Spleen (tissue), 11 donors: ENCODE data around the gene AKAP13. TPM values are rescaled to one million over a fixed set of nuclear protein-coding genes. Genes with fewer than 3 reads are reported as not detected.

Experiments
- DNase-seq: peaks from one replicate; pipeline ENCODE4 v3.0.0-alpha.2; 2020
- H3K27ac ChIP-seq, 8 donors: fragments of 200-600 bp; sonication (generic) in 7 of 8; 1 replicate in 4 of 8; 2 replicates in 4 of 8; pipeline versions ENCODE4 v1.5.0 to v1.8.0; 2016 to 2021; ENCODE audit warnings: inconsistent platforms in 4 of 8, mild to moderate bottlenecking in 4 of 8, moderate library complexity in 1 of 8
- H3K27me3 ChIP-seq, 7 donors: fragments of 200-600 bp; sonication (generic) in 6 of 7; replicated peaks in 1 of 7; 1 replicate in 4 of 7; 2 replicates in 3 of 7; pipeline versions ENCODE4 v1.5.0 to v1.8.0; 2016 to 2021; ENCODE audit warnings: inconsistent platforms in 3 of 7, mild to moderate bottlenecking in 1 of 7
- H3K36me3 ChIP-seq, 6 donors: fragments of 200-600 bp; sonication (generic) in 5 of 6; 1 replicate in 4 of 6; 2 replicates in 2 of 6; pipeline versions ENCODE4 v1.5.0 to v1.8.0; 2016 to 2021; ENCODE audit warnings: inconsistent platforms in 2 of 6
- H3K4me1 ChIP-seq, 6 donors: fragments of 200-600 bp; sonication (generic) in 5 of 6; 1 replicate in 3 of 6; 2 replicates in 3 of 6; pipeline versions ENCODE4 v1.5.0 to v1.8.0; 2016 to 2021; ENCODE audit warnings: inconsistent platforms in 3 of 6
- H3K4me3 ChIP-seq, 8 donors: fragments of 200-600 bp; sonication (generic) in 7 of 8; 1 replicate in 4 of 8; 2 replicates in 4 of 8; pipeline versions ENCODE4 v1.5.0 to v1.8.0; 2016 to 2021; ENCODE audit warnings: inconsistent platforms in 4 of 8, mild to moderate bottlenecking in 4 of 8, moderate library complexity in 2 of 8
- H3K9me3 ChIP-seq, 8 donors: fragments of 200-600 bp; sonication (generic) in 7 of 8; 1 replicate in 4 of 8; 2 replicates in 4 of 8; pipeline versions ENCODE4 v1.5.0 to v1.8.0; 2016 to 2021; ENCODE audit warnings: inconsistent platforms in 4 of 8
- POLR2A ChIP-seq, 3 donors: fragments of 450-650 bp; IDR thresholded peaks; one replicate each; pipeline ENCODE4 v1.5.1; 2017; ENCODE audit warnings: antibody characterized with exemption in 3 of 3, mild to moderate bottlenecking in 1 of 3
- POLR2AphosphoS5 ChIP-seq, 3 donors: sonication (generic); formaldehyde crosslinking; IDR thresholded peaks; one replicate each; pipeline ENCODE4 v1.5.1; 2017; ENCODE audit warnings: antibody characterized with exemption in 3 of 3
- WGBS, 5 donors: extraction: QIAGEN DNeasy Blood & Tissue Kit in 3 of 5; methylation state at CpG; one replicate each; pipeline versions ENCODE4 v1.1.5 to v1.1.7; 2013 to 2018; 5-methylcytosine and 5-hydroxymethylcytosine counted together
- intact Hi-C: fragments of 100-400 bp; cut with DNase I; formaldehyde crosslinking; loops from one replicate; pipeline ENCODE4 v1.15.0; 2023; ENCODE audit warnings: low total_unique reads
- polyA plus RNA-seq, 3 donors: library from polyadenylated mRNA; stranded (reverse); fragments of 200-250 nt; gene quantifications; one replicate each; pipeline ENCODE4 v1.2.1, GENCODE V29; 2013
- total RNA-seq, 7 donors: library from RNA; depleted of rRNA in 3 of 7; stranded (reverse); fragments of >200 nt in 3 of 7; fragmentation: NEBNext Ultra II Directional in 4 of 7; extraction: Animal tissue kit (Norgen Biotek cat#: 25700) in 4 of 7; gene quantifications; one replicate each; pipeline versions ENCODE4 v1.1.0 to v1.2.1, GENCODE V29; 2016 to 2021
- TF ChIP-seq, protein P1 (sequence below), 11 experiments: fragments of 200-600 bp in 7 of 11; fragments of 450-650 bp in 4 of 11; sonication (generic) in 4 of 11; IDR thresholded peaks in 8 of 11; conservative IDR thresholded peaks in 3 of 11; 1 replicate in 7 of 11; 2 replicates in 4 of 11; pipeline versions ENCODE4 v1.4.0 to v1.8.0; 2016 to 2021; ENCODE audit warnings: antibody characterized with exemption in 11 of 11, inconsistent platforms in 4 of 11, mild to moderate bottlenecking in 1 of 11
- donor health status: healthy with polysubstance abuse.
- donor health status: DM: no; HTN: no; CAD: no; lungs with moderate emphysema.
- donor health status: DM: no; HTN: no; CAD: no.
- donor health status: Bipolar disorder and iron deficiency.
- donor health status: healthy.
- donor health status: DM: no; HTN: no; CAD: no.
- donor health status: DM: yes; HTN: yes; CAD: no.

The AKAP13 gene
- total and polyA plus RNA-seq, 10 donors: 35.4 to 413 (median 260) TPM

- 91 to 100% (median 94%) methylated on average over 1 of the region's 1 CpG for WGBS, 5 donors
- no peaks in the 10 kb centered on the region for H3K27me3 ChIP-seq
- H3K9me3 ChIP-seq: no peaks in the 10 kb centered on the region
- H3K4me1 ChIP-seq: peaks cover 0 to 28% (median 3%) of the 10 kb centered on the region in 6 donors
- TF ChIP-seq, protein P1, sequence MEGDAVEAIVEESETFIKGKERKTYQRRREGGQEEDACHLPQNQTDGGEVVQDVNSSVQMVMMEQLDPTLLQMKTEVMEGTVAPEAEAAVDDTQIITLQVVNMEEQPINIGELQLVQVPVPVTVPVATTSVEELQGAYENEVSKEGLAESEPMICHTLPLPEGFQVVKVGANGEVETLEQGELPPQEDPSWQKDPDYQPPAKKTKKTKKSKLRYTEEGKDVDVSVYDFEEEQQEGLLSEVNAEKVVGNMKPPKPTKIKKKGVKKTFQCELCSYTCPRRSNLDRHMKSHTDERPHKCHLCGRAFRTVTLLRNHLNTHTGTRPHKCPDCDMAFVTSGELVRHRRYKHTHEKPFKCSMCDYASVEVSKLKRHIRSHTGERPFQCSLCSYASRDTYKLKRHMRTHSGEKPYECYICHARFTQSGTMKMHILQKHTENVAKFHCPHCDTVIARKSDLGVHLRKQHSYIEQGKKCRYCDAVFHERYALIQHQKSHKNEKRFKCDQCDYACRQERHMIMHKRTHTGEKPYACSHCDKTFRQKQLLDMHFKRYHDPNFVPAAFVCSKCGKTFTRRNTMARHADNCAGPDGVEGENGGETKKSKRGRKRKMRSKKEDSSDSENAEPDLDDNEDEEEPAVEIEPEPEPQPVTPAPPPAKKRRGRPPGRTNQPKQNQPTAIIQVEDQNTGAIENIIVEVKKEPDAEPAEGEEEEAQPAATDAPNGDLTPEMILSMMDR (IDR thresholded peaks at IDR 0.05 in 8 of 11, conservative IDR thresholded peaks at IDR 0.05 in 3 of 11): no peak
- TF ChIP-seq POLR2A (IDR thresholded peaks at IDR 0.05): no peak
- no peak for TF ChIP-seq POLR2AphosphoS5 (IDR thresholded peaks at IDR 0.05)
- no peak for DNase-seq
- peaks cover 0 to 30% (median 5%) of the 10 kb centered on the region in 6 donors for H3K36me3 ChIP-seq
- no peak overlapping the region for H3K4me3 ChIP-seq
- H3K27ac ChIP-seq: no peak overlapping the region
- intact Hi-C loops: no loop called here
Observed at GRCh38 chr15:85571780-85572179, 191.4 kb downstream of the AKAP13 start.

DNA sequence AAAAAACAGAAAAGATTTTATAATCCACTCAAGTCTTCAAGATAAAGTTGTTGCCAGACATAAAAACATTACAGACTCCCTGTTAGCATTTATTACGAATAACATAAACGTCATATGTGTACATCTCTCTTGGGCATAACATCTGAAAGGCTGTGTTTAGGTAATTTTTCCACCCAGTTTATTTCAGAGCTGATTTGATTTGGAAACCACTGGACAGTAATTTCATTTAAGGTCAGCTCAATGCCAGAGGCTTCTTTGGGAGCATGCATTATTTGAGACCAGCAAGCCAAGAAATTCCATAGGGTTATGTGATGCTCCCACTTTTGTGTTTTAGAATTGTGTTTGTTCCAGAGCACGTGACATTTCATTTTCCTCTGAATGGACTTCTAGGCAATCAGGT is 196.0 kb downstream of the AKAP13 start:
- 90 to 96% (median 94%) methylated on average over 3 of the region's 3 CpGs for WGBS, 5 donors
- Histone ChIP-seq H3K4me3 (no peak overlapping the region), H3K9me3 (no peaks in the 10 kb centered on the region), H3K4me1 (peaks cover 4 to 34% (median 23%) of the 10 kb centered on the region in 6 donors), H3K36me3 (peaks cover 0 to 69% (median 23%) of the 10 kb centered on the region in 6 donors), H3K27me3 (no peaks in the 10 kb centered on the region), H3K27ac (peak overlapping the region in 1 of 8 donors; percentile 9)
- DNase-seq: no peak
- TF ChIP-seq POLR2AphosphoS5 (IDR thresholded peaks at IDR 0.05): no peak
- TF ChIP-seq POLR2A (IDR thresholded peaks at IDR 0.05): no peak
- TF ChIP-seq, protein P1 (IDR thresholded peaks at IDR 0.05 in 8 of 11, conservative IDR thresholded peaks at IDR 0.05 in 3 of 11): no peak
- intact Hi-C loops: no loop called here

DNA sequence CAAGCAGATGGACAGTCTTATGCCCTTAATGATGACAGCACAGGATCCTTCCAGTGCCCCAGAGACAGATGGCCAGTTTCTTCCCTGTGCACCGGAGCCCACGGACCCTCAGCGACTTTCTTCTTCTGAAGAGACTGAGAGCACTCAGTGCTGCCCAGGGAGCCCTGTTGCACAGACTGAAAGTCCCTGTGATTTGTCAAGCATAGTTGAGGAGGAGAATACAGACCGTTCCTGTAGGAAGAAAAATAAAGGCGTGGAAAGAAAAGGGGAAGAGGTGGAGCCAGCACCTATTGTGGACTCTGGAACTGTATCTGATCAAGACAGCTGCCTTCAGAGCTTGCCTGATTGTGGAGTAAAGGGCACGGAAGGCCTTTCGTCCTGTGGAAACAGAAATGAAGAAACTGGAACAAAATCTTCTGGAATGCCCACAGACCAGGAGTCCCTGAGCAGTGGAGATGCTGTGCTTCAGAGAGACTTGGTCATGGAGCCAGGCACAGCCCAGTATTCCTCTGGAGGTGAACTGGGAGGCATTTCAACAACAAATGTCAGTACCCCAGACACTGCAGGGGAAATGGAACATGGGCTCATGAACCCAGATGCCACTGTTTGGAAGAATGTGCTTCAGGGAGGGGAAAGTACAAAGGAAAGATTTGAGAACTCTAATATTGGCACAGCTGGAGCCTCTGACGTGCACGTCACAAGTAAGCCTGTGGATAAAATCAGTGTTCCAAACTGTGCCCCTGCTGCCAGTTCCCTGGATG is 198.7 kb downstream of the AKAP13 start:
- peak overlapping the region in 1 of 8 donors; percentile 15 for H3K4me3 ChIP-seq
- TF ChIP-seq POLR2A (IDR thresholded peaks at IDR 0.05) (no peak), POLR2AphosphoS5 (IDR thresholded peaks at IDR 0.05) (peak in 1 of 3 donors; percentile 54)
- TF ChIP-seq, protein P1 (IDR thresholded peaks at IDR 0.05 in 8 of 11, conservative IDR thresholded peaks at IDR 0.05 in 3 of 11): no peak
- no peak for DNase-seq
- WGBS, 5 donors: 52 to 69% (median 65%) methylated on average over 9 of the region's 9 CpGs
- H3K27me3 ChIP-seq: no peaks in the 10 kb centered on the region
- peaks cover 0 to 80% (median 25%) of the 10 kb centered on the region in 6 donors for H3K36me3 ChIP-seq
- intact Hi-C loops: no loop called here
- no peaks in the 10 kb centered on the region for H3K9me3 ChIP-seq
- peak overlapping the region in 7 of 8 donors; percentile 38 to 97 (median 88) for H3K27ac ChIP-seq
- H3K4me1 ChIP-seq: peaks cover 29 to 61% (median 50%) of the 10 kb centered on the region in 6 donors

GRCh38 chr15:85579957-85580694 is 199.7 kb downstream of the AKAP13 start:
- peaks cover 38 to 71% (median 60%) of the 10 kb centered on the region in 6 donors for H3K4me1 ChIP-seq
- H3K36me3 ChIP-seq: peaks cover 0 to 74% (median 24%) of the 10 kb centered on the region in 6 donors
- H3K27me3 ChIP-seq: no peaks in the 10 kb centered on the region
- TF ChIP-seq POLR2AphosphoS5 (IDR thresholded peaks at IDR 0.05) (peak in 1 of 3 donors; percentile 65), POLR2A (IDR thresholded peaks at IDR 0.05) (no peak)
- TF ChIP-seq, protein P1 (IDR thresholded peaks at IDR 0.05 in 8 of 11, conservative IDR thresholded peaks at IDR 0.05 in 3 of 11): no peak
- DNase-seq: no peak
- peak overlapping the region; percentile 73 to 97 (median 88) for H3K27ac ChIP-seq
- intact Hi-C loops: no loop called here
- no peaks in the 10 kb centered on the region for H3K9me3 ChIP-seq
- peak overlapping the region in 1 of 8 donors; percentile 68 for H3K4me3 ChIP-seq
- WGBS, 5 donors: 64 to 77% (median 74%) methylated on average over 14 of the region's 14 CpGs
